ENCODE measurements around the gene TMEM161A.

GRCh38 chr19:19081642-19082151, 56.6 kb downstream of the TMEM161A start:
- TF ChIP-seq POLR2A (IDR thresholded peaks at IDR 0.05) (no peak), POLR2AphosphoS5 (IDR thresholded peaks at IDR 0.05) (no peak), CTCF (IDR thresholded peaks at IDR 0.05) (no peak)
